Activated CD8-positive, alpha-beta memory T cell treated with anti-CD3 and anti-CD28 coated beads for 4 hours (primary cell): ENCODE results near the gene ZNF160.
"Not testable (repeated sequence)": the region's sequence is repeated elsewhere in the genome, so short reads cannot be mapped to it uniquely, and the experiment has no call there.

ENCODE experiments used
- DNase-seq, 2 donors: peaks; one replicate each; pipeline ENCODE4 v3.0.0-alpha.2; 2020; ENCODE audit warnings: low read depth in 2 of 2

The ZNF160 gene

GRCh38 chr19:53092723-53093122, 10.5 kb downstream of the ZNF160 start:
- no peak for DNase-seq

- no peak for DNase-seq
Observed at GRCh38 chr19:53091413-53092254, 11.6 kb downstream of the ZNF160 start.

DNA sequence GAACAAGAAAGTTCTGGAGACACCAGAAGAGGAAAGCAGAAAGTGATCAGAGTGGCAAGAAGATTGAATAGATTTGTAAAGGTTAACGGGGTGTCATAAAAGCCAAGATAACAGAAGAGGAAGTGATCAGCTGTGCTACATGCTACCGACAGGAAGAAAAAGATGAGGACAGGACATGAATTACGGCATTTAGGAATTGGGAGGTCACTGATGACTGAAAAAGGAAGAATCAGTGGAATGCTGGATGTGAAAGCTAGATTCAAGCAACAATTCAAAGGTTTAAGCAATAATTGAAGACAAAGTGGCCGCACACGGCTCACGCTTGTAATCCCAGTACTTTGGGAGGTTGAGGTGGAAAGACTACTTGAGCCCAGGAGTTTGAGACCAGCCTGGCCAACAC, 15.1 kb downstream of the ZNF160 start:
- DNase-seq, result no peak

DNA sequence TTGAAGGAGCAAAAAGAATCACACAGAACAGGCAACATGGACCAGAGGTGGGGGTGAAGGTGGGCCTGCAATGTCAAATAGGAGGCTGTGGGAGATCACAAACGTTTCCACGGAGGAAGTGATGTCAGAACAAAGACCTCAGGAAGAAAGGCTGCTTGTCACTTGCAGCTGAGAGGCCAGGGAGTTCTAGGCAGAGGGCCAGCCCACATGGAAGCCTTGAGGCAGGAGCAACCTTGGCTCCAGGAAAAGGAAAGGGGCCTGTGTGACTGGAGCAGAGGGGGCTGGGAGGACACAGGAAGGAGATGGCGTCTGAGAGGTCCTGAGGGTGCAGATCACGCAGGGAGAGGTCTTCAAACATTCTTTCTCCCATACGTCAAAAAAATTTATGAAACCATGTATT, 16.3 kb downstream of the ZNF160 start:
- DNase-seq, result no peak

GRCh38 chr19:53085496-53085895, 17.7 kb downstream of the ZNF160 start:
- DNase-seq, result no peak

GRCh38 chr19:53082929-53083328, 20.3 kb downstream of the ZNF160 start:
- DNase-seq, result no peak

GRCh38 chr19:53079313-53079924, 23.8 kb downstream of the ZNF160 start:
- DNase-seq, result no peak

GRCh38 chr19:53078668-53079067, 24.6 kb downstream of the ZNF160 start:
- no peak for DNase-seq

DNA sequence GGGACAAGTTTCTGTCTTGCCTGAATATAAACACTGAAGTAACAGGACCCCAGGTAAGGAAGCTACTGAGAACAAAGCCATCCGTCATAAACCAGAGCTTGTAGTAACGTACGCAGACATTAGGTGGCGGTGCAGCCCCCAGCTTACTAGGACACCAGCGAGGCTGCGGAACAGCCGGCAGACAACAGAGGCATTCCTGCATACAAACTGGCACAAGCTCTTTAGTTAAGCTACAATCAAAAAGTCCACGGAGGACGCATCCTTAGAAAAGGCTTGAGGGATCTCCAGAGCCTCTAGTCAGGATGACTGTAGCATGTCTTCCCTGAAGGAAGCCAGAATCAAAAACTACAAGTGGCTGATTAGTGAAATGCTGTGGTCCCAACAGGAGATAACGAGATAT, 26.2 kb downstream of the ZNF160 start:
- no peak for DNase-seq

DNA sequence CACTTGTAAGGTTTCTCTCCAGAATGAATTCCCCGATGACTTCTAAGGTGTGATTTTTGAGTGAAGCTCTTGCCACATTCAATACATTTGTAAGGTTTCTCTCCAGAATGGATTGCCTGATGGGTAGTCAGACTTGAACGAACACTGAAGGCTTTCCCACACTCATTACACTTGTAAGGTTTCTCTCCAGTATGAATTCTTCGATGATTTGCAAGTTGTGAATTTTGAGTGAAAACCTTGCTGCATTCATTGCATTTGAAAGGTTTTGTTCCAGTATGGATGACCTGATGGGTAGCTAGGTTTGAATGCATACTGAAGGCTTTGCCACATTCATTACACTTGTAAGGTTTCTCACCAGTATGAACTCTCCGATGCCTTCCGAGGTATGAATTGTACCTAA, 34.4 kb downstream of the ZNF160 start:
- no peak for DNase-seq

- DNase-seq, result no peak
Observed at GRCh38 chr19:53068199-53068598, 35.0 kb downstream of the ZNF160 start.

GRCh38 chr19:53057904-53058580, 45.2 kb downstream of the ZNF160 start:
- no peak for DNase-seq

DNA sequence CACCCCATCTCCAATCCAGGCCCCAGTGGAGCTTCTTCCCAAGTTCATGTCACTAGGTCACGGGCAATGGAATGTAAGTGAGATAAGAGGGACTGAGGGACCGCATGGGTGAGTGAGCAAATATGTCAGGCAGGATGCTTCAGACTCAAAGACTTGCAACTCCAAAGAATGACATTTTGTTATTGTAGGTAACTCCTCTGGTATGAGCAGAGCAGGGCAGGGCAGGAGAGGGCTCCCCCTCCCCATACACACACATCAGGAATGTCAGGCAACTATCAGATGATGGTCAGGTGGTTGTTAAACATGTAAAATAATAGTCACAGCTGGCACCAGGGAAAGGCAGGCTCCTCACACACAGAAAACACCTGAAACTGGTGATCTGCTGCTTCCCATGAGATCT, 48.1 kb downstream of the ZNF160 start:
- DNase-seq, result no peak

DNA sequence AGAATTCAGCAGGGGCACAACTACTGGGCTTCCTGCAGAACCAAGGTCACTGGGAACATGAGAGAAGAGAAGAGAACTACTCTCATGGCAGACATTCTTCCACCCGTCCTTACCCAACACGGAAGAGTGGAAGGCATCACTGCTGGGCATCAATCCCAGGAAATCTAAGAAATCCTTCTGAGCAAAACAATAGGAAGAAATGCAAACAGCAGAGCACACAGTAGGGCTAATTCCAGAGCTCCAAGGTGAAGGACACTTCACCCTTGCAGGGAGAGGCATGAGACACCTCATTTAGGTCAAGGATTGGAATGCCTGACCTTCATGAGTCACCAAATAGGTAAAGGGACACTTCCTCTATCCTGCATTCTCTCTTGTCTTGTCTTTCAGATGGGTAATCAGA, 55.8 kb downstream of the ZNF160 start:
- DNase-seq, result no peak

- no peak for DNase-seq
Observed at GRCh38 chr19:53045536-53045935, 57.7 kb downstream of the ZNF160 start.

- DNase-seq, result no peak
Observed at GRCh38 chr19:53041366-53041765, 61.9 kb downstream of the ZNF160 start.

- DNase-seq, result no peak
Observed at GRCh38 chr19:53037101-53038097, 65.8 kb downstream of the ZNF160 start.

DNA sequence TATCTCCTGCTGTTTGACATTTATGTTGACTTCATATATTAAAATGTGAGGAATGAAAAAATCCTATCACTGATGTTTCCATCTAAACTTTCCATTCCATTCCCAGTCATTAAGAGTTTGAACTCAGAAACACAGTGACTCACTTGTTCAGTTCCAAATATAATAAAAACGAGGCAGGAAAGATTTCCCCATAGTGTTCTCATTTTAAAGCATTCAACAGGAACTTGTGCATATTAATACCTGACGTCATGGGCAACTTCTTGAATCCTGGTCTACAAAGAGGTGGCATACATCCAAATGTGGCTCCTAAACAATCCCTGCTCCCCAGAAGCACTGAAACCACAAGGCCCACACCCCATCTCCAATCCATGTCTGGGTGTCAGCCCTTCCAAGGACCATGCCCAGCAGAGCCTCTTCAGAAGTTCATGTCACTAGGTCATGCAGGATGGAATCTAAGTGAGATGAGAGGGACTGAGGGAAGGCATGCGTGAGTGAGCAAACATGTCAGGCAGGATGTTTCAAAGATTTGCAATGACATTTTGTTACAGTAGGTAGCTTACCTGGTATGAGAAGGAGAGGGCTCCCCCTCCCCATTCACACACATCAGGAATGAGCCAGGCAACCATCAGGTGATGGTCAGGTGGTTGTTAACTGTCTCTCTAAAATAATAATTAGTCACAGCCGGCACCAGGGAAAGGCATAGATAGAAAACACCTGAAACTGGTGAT, 68.1 kb downstream of the ZNF160 start:
- no peak for DNase-seq

GRCh38 chr19:53034054-53034453, 69.2 kb downstream of the ZNF160 start:
- no peak for DNase-seq

- not testable (repeated sequence) for DNase-seq
Observed at GRCh38 chr19:53028306-53028705, 74.9 kb downstream of the ZNF160 start.

DNA sequence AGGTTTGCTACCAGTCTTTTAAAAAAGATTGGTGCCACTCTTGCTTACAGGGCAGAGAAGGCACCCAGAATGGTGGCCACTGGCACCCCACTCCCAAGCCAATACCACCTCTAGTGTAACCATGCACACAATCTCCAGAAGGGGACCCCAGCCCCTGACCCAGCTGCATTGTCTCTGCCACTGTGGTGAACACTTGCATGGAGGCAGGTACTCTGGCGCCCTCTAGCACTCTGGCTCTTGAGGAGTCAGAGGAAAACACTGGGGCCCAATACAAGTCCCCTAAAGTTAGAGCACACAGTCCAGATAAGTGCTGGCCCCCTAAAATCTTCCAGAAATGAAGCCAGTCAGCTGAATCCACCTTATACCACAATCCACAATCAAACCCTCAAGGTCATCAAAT, 83.5 kb downstream of the ZNF160 start:
- DNase-seq, result no peak
